SK-N-SH (cell line): Measurements from ENCODE around the gene HSF2. TPM values are rescaled to one million over a fixed set of nuclear protein-coding genes. Genes with fewer than 3 reads are reported as not detected.

ENCODE experiments used
- CTCF ChIA-PET: fragments of 300-600, 350-600 bp; formaldehyde crosslinking; extraction: SDS; loops from one replicate; lab custom pipeline; 2021; lab: Yijun Ruan, JAX
- POLR2A ChIA-PET: fragments of 350-600 bp; sonication (Branson Sonifier 250); formaldehyde crosslinking; extraction: SDS; loops from one replicate; lab custom pipeline; 2020; ENCODE audit warnings: antibody characterized with exemption, inconsistent platforms; lab: Yijun Ruan, JAX
- DNase-seq: peaks from one replicate; pipeline ENCODE4 v3.0.0; 2012
- H2AFZ ChIP-seq: fragments of 200-600 bp; sonication (generic); 2 replicates; pipeline ENCODE4 v1.8.1; 2016; ENCODE audit warnings: antibody characterized with exemption, mild to moderate bottlenecking, low read depth
- H3F3A ChIP-seq: fragments of 200-600 bp; sonication (generic); replicated peaks from 2 replicates; pipeline ENCODE3; 2016; ENCODE audit warnings: antibody characterized with exemption, mild to moderate bottlenecking; ENCODE audit not compliant: insufficient read depth
- H3K27ac ChIP-seq, 2 experiments: fragments of 200-500 bp in 1 of 2; fragments of 200-600 bp in 1 of 2; sonication (Bioruptor generic) in 1 of 2; sonication (generic), shearing (Covaris generic) in 1 of 2; 2 replicates each; pipeline versions ENCODE4 v1.5.1 to v1.6.1; 2014 to 2016; ENCODE audit warnings: low read depth in 2 of 2, inconsistent platforms in 1 of 2, low read length in 1 of 2, mild to moderate bottlenecking in 1 of 2, mixed read lengths in 1 of 2
- H3K27me3 ChIP-seq: fragments of 200-600 bp; sonication (generic), shearing (Covaris generic); 2 replicates; pipeline ENCODE4 v1.6.1; 2016; ENCODE audit warnings: mixed run types; ENCODE audit not compliant: insufficient read depth
- H3K36me3 ChIP-seq, 2 experiments: fragments of 200-500 bp in 1 of 2; fragments of 200-600 bp in 1 of 2; sonication (Bioruptor generic) in 1 of 2; sonication (generic) in 1 of 2; replicated peaks in 1 of 2; 2 replicates each; pipeline versions ENCODE3 to v1.5.1; 2014 to 2016; ENCODE audit warnings: low read length in 1 of 2, mild to moderate bottlenecking in 1 of 2; ENCODE audit not compliant: insufficient read depth in 2 of 2, control insufficient read depth in 1 of 2
- H3K4me1 ChIP-seq, 2 experiments: fragments of 200-500 bp in 1 of 2; fragments of 200-600 bp in 1 of 2; sonication (Bioruptor generic) in 1 of 2; sonication (generic), shearing (Covaris generic) in 1 of 2; 2 replicates each; pipeline versions ENCODE4 v1.5.1 to v1.6.1; 2014 to 2016; ENCODE audit warnings: low read depth in 1 of 2, low read length in 1 of 2, mixed run types in 1 of 2; ENCODE audit not compliant: insufficient read depth in 2 of 2, control insufficient read depth in 1 of 2
- H3K4me2 ChIP-seq: fragments of 200-600 bp; sonication (generic), shearing (Covaris generic); 2 replicates; pipeline ENCODE4 v1.6.1; 2017; ENCODE audit warnings: mixed run types
- H3K4me3 ChIP-seq, 2 experiments: fragments of 200-500 bp in 1 of 2; fragments of 200-600 bp in 1 of 2; sonication (Bioruptor generic) in 1 of 2; sonication (generic), shearing (Covaris generic) in 1 of 2; 2 replicates each; pipeline versions ENCODE4 v1.5.1 to v1.8.1; 2014 to 2016; ENCODE audit warnings: low read depth in 2 of 2, inconsistent platforms in 1 of 2, low read length in 1 of 2, mild to moderate bottlenecking in 1 of 2, mixed read lengths in 1 of 2, moderate library complexity in 1 of 2
- H3K79me2 ChIP-seq: fragments of 200-600 bp; sonication (generic); 2 replicates; pipeline ENCODE4 v1.8.1; 2017; ENCODE audit warnings: mild to moderate bottlenecking; ENCODE audit not compliant: insufficient read depth
- H3K9ac ChIP-seq: fragments of 200-600 bp; sonication (generic); 2 replicates; pipeline ENCODE4 v1.6.1; 2017; ENCODE audit warnings: mixed run types
- H3K9me2 ChIP-seq: fragments of 200-600 bp; sonication (generic); 2 replicates; pipeline ENCODE4 v1.6.1; 2017; ENCODE audit warnings: mixed run types
- H3K9me3 ChIP-seq: fragments of 200-600 bp; sonication (generic); 2 replicates; pipeline ENCODE4 v1.6.1; 2017; ENCODE audit warnings: mixed run types, mild to moderate bottlenecking, moderate library complexity
- H4K20me1 ChIP-seq: fragments of 200-600 bp; sonication (generic); 2 replicates; pipeline ENCODE4 v1.6.1; 2017; ENCODE audit warnings: mild to moderate bottlenecking, mixed run types; ENCODE audit not compliant: insufficient read depth
- CHD2 ChIP-seq: fragments of 150-350 bp; IDR thresholded peaks from 2 replicates; pipeline ENCODE4 v1.6.1; 2018; ENCODE audit warnings: low read length; ENCODE audit not compliant: partially characterized antibody
- ELF1 ChIP-seq: IDR thresholded peaks from 2 replicates; pipeline ENCODE4 v1.4.0; 2012
- EP300 ChIP-seq, 2 experiments: IDR thresholded peaks; 2 replicates each; pipeline versions ENCODE4 v1.4.0 to v1.6.1; 2012; ENCODE audit warnings: borderline replicate concordance in 1 of 2, low read depth in 1 of 2, low read length in 1 of 2
- EZH2phosphoT487 ChIP-seq: fragments of 200-600 bp; sonication (generic); IDR thresholded peaks from 2 replicates; pipeline ENCODE4 v1.6.1; 2017; ENCODE audit warnings: low read depth, mixed run types, mild to moderate bottlenecking, antibody characterized with exemption, moderate library complexity, borderline replicate concordance
- FOXM1 ChIP-seq: IDR thresholded peaks from 2 replicates; pipeline ENCODE4 v1.4.0; 2012; ENCODE audit warnings: low read depth, mild to moderate bottlenecking
- GABPA ChIP-seq: IDR thresholded peaks from 2 replicates; pipeline ENCODE4 v1.4.0; 2012; ENCODE audit warnings: low read depth, mild to moderate bottlenecking
- GATA2 ChIP-seq: sonication (generic); formaldehyde crosslinking; IDR thresholded peaks from 2 replicates; pipeline ENCODE4 v1.5.0; 2020; ENCODE audit warnings: mild to moderate bottlenecking, missing genetic modification reagents
- IRF3 ChIP-seq: fragments of 150-350 bp; IDR thresholded peaks from 2 replicates; pipeline ENCODE4 v1.6.1; 2016; ENCODE audit warnings: mild to moderate bottlenecking, low read depth, low read length
- JUND ChIP-seq: IDR thresholded peaks from 2 replicates; pipeline ENCODE4 v1.4.0; 2012
- MXI1 ChIP-seq: IDR thresholded peaks from 2 replicates; pipeline ENCODE4 v1.6.1; 2012; ENCODE audit warnings: mild to moderate bottlenecking, low read depth, low read length, improper control_type of control experiment
- NFIC ChIP-seq: IDR thresholded peaks from 2 replicates; pipeline ENCODE4 v1.4.0; 2012; ENCODE audit warnings: borderline replicate concordance
- POLR2AphosphoS5 ChIP-seq: IDR thresholded peaks from 2 replicates; pipeline ENCODE4 v1.6.1; 2012; ENCODE audit warnings: low read depth, low read length
- RFX5 ChIP-seq: IDR thresholded peaks from 2 replicates; pipeline ENCODE4 v1.6.1; 2012; ENCODE audit warnings: mild to moderate bottlenecking, improper control_type of control experiment, low read length
- RXRA ChIP-seq: IDR thresholded peaks from 2 replicates; pipeline ENCODE4 v1.4.0; 2012; ENCODE audit warnings: low read depth, mild to moderate bottlenecking, borderline replicate concordance
- TCF12 ChIP-seq: IDR thresholded peaks from 2 replicates; pipeline ENCODE4 v1.4.0; 2012
- TEAD4 ChIP-seq: IDR thresholded peaks from 2 replicates; pipeline ENCODE4 v1.4.0; 2012; ENCODE audit warnings: mild to moderate bottlenecking, borderline replicate concordance; ENCODE audit not compliant: insufficient read depth
- USF1 ChIP-seq: IDR thresholded peaks from 2 replicates; pipeline ENCODE4 v1.4.0; 2012; ENCODE audit warnings: low read depth, borderline replicate concordance
- YY1 ChIP-seq: IDR thresholded peaks from 2 replicates; pipeline ENCODE4 v1.4.0; 2012; ENCODE audit warnings: low read depth, mild to moderate bottlenecking
- WGBS: methylation state at CpG from one replicate; pipeline ENCODE4 v1.1.6; 2017; ENCODE audit warnings: low lambda C conversion rate; 5-methylcytosine and 5-hydroxymethylcytosine counted together
- polyA plus RNA-seq, 3 experiments: library from polyadenylated mRNA; depleted of rRNA; stranded (reverse); fragments of >200 nt; gene quantifications; 2 replicates each; pipeline ENCODE4 v1.2.3, GENCODE V29; 2012
- TF ChIP-seq, protein P1 (sequence below): IDR thresholded peaks from 2 replicates; pipeline ENCODE4 v1.4.0; 2012; ENCODE audit warnings: low read depth, borderline replicate concordance
- TF ChIP-seq, protein P2 (sequence below): IDR thresholded peaks from 2 replicates; pipeline ENCODE4 v1.4.0; 2012; ENCODE audit warnings: low read depth
- TF ChIP-seq, protein P3 (sequence below): fragments of 200-600 bp; sonication (generic); IDR thresholded peaks from 2 replicates; pipeline ENCODE4 v1.6.1; 2017; ENCODE audit warnings: antibody characterized with exemption, mild to moderate bottlenecking, moderate library complexity
- TF ChIP-seq, protein P4 (sequence below): fragments of 150-350 bp; IDR thresholded peaks from 2 replicates; pipeline ENCODE4 v1.6.1; 2017; ENCODE audit warnings: antibody characterized with exemption, low read length, low read depth, borderline replicate concordance

HSF2 gene, protein sequence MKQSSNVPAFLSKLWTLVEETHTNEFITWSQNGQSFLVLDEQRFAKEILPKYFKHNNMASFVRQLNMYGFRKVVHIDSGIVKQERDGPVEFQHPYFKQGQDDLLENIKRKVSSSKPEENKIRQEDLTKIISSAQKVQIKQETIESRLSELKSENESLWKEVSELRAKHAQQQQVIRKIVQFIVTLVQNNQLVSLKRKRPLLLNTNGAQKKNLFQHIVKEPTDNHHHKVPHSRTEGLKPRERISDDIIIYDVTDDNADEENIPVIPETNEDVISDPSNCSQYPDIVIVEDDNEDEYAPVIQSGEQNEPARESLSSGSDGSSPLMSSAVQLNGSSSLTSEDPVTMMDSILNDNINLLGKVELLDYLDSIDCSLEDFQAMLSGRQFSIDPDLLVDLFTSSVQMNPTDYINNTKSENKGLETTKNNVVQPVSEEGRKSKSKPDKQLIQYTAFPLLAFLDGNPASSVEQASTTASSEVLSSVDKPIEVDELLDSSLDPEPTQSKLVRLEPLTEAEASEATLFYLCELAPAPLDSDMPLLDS
- polyA plus RNA-seq (2012; rRNA removed), result 22.2 and 28.0 TPM in 2 replicates
- 25.0 and 26.3 TPM in 2 replicates for polyA plus RNA-seq (2012; cell fraction: cytosol; rRNA removed)
- 37.1 and 60.8 TPM in 2 replicates for polyA plus RNA-seq (2012; cell fraction: nucleus; rRNA removed)

DNA sequence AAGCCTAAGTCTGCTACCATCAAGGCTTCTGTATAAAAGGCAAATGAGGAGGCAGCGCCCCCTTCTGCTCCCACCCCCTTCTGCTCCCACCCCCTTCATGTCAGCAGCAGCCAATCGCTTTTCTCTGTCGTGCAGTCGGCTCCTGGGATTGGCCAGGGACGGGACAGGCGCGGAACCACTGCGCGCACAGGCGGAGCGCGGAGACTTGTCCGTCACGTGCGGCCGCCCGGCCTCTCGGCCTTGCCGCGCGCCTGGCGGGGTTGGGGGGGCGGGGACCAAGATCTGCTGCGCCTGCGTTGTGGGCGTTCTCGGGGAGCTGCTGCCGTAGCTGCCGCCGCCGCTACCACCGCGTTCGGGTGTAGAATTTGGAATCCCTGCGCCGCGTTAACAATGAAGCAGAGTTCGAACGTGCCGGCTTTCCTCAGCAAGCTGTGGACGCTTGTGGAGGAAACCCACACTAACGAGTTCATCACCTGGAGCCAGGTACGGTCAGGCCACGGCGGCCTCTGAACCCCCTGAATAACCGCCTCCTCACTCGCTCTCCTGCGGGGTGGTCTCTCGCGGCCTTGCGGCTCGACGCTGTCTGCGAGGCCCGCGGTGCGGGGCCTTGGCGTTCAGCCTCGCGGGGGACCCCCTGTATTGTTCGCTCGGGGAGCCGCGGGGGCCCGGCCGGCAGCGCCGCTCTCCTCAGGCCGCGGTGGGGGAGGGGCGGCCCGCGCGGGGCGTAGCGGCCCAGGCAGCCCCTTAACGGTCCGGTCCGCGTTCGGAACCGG, at the start of gene HSF2:
TSS of gene HSF2 (plus strand) at position 305 of the 773 bp plus-strand sequence. CDS start at position 391, 86 bp downstream.
- Histone ChIP-seq H3K9ac (peak within 1 kb of the TSS; percentile 93), H3K36me3 (no peaks in the 10 kb centered on the region), H3K27me3 (no peaks in the 10 kb centered on the region), H3K79me2 (peaks cover 50% of the 10 kb centered on the region), H3K4me3 (peak within 1 kb of the TSS; percentile 97 to 99), H3K27ac (peak within 1 kb of the TSS; percentile 73 to 88), H3K9me2 (no peaks in the 10 kb centered on the region), H3K9me3 (no peaks in the 10 kb centered on the region), H3K4me2 (peak within 1 kb of the TSS; percentile 87), H3F3A (peaks cover 12% of the 10 kb centered on the region), H2AFZ (peak within 1 kb of the TSS; percentile 91), H3K4me1 (peaks cover 0 to 8% of the 10 kb centered on the region in 2 experiments; a peak in 2 of 4 replicates), H4K20me1 (peaks cover 14% of the 10 kb centered on the region; the same call in 1 of the 2 replicates)
- WGBS, result 2% methylated on average over 16 of the region's 82 CpGs
- POLR2A ChIA-PET, result no interaction called here
- CTCF ChIA-PET, result interaction anchor here (0.6 to 1.3 kb wide), 4 partner anchors 10 to 93 kb away, joined by 3 to 5 read pairs (median 3); no protein-coding TSS in a partner anchor
- peak; percentile 94 for DNase-seq
- TF ChIP-seq, protein P1, sequence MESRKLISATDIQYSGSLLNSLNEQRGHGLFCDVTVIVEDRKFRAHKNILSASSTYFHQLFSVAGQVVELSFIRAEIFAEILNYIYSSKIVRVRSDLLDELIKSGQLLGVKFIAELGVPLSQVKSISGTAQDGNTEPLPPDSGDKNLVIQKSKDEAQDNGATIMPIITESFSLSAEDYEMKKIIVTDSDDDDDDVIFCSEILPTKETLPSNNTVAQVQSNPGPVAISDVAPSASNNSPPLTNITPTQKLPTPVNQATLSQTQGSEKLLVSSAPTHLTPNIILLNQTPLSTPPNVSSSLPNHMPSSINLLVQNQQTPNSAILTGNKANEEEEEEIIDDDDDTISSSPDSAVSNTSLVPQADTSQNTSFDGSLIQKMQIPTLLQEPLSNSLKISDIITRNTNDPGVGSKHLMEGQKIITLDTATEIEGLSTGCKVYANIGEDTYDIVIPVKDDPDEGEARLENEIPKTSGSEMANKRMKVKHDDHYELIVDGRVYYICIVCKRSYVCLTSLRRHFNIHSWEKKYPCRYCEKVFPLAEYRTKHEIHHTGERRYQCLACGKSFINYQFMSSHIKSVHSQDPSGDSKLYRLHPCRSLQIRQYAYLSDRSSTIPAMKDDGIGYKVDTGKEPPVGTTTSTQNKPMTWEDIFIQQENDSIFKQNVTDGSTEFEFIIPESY, result no peak
- TF ChIP-seq YY1, result no peak
- TF ChIP-seq TCF12, result no peak
- TF ChIP-seq GATA2 (CRISPR knock-in tag), result no peak
- peak; percentile 83 for TF ChIP-seq MXI1
- TF ChIP-seq NFIC, result no peak
- no peak for TF ChIP-seq EZH2phosphoT487
- TF ChIP-seq CHD2, result peak; percentile 87
- peak; percentile 87 for TF ChIP-seq USF1
- TF ChIP-seq, protein P2, sequence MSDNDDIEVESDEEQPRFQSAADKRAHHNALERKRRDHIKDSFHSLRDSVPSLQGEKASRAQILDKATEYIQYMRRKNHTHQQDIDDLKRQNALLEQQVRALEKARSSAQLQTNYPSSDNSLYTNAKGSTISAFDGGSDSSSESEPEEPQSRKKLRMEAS, result peak; percentile 78; the same call in 1 of the 2 replicates
- TF ChIP-seq, protein P3, sequence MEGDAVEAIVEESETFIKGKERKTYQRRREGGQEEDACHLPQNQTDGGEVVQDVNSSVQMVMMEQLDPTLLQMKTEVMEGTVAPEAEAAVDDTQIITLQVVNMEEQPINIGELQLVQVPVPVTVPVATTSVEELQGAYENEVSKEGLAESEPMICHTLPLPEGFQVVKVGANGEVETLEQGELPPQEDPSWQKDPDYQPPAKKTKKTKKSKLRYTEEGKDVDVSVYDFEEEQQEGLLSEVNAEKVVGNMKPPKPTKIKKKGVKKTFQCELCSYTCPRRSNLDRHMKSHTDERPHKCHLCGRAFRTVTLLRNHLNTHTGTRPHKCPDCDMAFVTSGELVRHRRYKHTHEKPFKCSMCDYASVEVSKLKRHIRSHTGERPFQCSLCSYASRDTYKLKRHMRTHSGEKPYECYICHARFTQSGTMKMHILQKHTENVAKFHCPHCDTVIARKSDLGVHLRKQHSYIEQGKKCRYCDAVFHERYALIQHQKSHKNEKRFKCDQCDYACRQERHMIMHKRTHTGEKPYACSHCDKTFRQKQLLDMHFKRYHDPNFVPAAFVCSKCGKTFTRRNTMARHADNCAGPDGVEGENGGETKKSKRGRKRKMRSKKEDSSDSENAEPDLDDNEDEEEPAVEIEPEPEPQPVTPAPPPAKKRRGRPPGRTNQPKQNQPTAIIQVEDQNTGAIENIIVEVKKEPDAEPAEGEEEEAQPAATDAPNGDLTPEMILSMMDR, result peak; percentile 32; the same call in 1 of the 2 replicates
- TF ChIP-seq TEAD4, result no peak
- TF ChIP-seq JUND, result no peak
- TF ChIP-seq RFX5, result peak; percentile 71
- no peak for TF ChIP-seq GABPA
- TF ChIP-seq, protein P4, sequence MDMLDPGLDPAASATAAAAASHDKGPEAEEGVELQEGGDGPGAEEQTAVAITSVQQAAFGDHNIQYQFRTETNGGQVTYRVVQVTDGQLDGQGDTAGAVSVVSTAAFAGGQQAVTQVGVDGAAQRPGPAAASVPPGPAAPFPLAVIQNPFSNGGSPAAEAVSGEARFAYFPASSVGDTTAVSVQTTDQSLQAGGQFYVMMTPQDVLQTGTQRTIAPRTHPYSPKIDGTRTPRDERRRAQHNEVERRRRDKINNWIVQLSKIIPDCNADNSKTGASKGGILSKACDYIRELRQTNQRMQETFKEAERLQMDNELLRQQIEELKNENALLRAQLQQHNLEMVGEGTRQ, result peak; percentile 69
- TF ChIP-seq EP300 (IDR thresholded peaks at IDR 0.05; ENCODE audit: borderline replicate concordance in 1 of 2, low read depth in 1 of 2, low read length in 1 of 2), result no peak
- peak; percentile 60; the same call in 1 of the 2 replicates for TF ChIP-seq IRF3
- no peak for TF ChIP-seq FOXM1
- no peak for TF ChIP-seq RXRA
- no peak for TF ChIP-seq ELF1
- peak; percentile 84 for TF ChIP-seq POLR2AphosphoS5
